ENCODE measurements around the gene G6PC3. TPM values are rescaled to one million over a fixed set of nuclear protein-coding genes. Genes with fewer than 3 reads are reported as not detected.
A peak's percentile ranks its signal among the peaks of the same experiment; 100 is the strongest.

G6PC3 gene
- polyA plus RNA-seq, 4 donors: 59.9 to 91.7 (median 73.9) TPM

DNA sequence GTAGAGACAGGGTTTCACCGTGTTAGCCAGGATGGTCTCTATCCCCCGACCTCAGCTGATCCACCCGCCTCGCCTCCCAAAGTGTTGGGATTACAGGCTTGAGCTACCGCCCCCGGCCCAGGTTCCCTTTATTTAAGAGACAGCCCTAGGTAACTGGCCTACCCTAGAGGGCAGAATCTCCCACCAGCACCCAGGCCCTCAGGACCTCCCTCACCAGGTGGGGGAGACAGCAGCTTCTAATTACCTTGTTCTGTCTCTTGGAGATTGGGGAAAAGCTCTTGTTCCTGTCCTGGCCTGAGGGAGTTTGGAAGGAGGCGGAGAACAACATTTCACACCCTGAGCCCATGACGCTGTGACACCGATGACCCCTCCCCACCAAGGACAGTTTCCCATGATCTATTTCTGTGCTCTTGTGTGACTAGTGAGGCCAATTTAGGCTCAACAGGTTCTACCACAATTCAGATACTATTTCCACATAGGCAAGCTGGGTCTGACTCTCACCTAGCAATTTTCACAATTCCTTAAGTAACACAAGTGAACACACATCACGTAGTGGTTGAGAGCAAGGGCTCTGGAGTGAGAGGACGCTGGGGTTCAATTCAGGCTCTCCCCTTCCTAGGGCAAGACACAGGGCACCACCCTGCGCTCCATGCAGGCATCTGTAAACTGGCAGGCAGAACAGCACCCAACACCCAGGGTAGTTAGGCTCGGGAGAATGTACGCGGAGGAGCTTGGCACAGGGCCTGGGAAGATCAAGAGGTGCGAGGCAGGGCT is 32.5 kb downstream of the G6PC3 start:
- DNase-seq (ENCODE audit: low read depth in 4 of 4, low spot score in 3 of 4): no peak

DNA sequence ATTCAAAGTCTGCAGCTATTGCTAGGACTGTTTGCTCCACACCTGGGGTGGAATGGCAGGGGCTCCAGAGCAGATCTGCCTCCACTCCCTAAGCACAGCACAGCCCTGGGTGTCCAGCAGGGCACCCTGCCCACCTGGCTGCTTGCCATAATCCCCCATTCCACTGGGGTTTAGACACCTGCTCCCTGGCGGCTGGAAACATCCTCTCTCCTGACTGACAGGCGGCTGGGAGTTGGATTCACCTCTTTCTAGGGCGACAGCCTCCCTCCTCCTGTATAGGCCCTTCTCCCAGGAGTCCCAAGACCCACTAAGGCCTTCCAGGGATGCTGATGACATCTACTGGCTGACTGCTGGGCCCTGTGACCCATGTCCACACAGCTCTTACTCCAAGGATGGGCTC is 34.9 kb downstream of the G6PC3 start:
- no peak for DNase-seq (ENCODE audit: low read depth in 4 of 4, low spot score in 3 of 4)

- no peak for DNase-seq (ENCODE audit: low read depth in 4 of 4, low spot score in 3 of 4)
Measured at GRCh38 chr17:44105941-44106340, 35.4 kb downstream of the G6PC3 start.

GRCh38 chr17:44106801-44107200 is 36.3 kb downstream of the G6PC3 start:
- DNase-seq (ENCODE audit: low read depth in 4 of 4, low spot score in 3 of 4): no peak

DNA sequence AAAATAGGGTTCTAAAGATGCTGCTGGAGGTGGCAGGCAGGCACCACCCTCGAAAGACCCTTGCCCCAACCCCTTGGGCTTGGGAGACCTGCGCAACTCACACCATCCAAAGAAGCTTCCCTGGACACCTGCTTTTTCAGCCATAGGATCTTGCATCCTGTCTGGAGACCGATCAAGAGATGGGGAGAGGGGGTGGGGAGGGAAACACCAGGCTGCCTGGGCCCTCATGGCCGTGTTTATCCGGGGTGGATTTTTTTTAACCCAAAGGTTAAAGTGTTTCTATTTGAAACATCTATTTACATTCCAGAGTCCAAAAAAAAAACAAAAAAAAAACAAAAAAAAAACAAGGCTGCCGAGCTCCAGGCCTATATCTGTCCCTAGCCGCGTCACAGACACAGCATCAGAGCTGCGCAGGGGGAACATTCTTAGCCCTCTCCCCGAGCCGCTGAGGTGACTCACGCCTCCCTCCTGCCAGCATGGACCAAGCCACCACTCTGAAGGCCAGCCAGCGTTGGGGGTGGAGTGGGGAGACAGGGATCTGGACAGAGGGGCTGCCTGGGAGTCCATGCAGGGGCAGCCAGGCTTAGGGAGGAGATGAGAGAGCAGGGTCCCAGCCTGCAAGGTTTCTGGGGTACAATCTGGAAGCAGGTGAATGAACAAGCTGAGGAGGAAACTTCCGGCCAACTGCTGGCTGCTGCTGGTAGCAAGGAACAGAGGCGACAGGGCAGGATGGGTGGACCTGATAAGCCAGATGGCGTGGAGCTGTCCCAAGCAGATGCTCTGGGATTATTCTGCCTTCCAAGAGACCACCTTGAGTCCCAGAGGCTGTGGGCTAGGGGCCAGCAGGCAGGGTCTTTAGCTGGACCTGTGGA is 38.1 kb downstream of the G6PC3 start:
- no peak for DNase-seq (ENCODE audit: low read depth in 4 of 4, low spot score in 3 of 4)

DNA sequence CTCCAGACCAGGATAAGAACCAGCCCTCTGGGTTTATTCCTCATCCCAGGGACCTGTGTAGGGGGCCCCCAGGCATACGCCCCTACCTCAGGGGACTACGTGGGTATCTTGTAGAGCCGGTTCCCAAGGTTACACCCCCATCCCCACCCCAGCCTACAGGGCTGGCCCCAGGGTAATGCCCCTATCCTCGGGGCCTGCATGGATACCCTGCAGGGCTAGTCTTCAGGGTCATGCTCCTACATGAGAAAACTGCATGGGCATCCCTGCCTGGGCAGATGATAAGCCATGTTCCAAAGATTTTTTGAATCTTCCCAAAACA is 38.7 kb downstream of the G6PC3 start:
- no peak for DNase-seq (ENCODE audit: low read depth in 4 of 4, low spot score in 3 of 4)

- no peak for DNase-seq (ENCODE audit: low read depth in 4 of 4, low spot score in 3 of 4)
Measured at GRCh38 chr17:44110011-44110686, 39.6 kb downstream of the G6PC3 start.

GRCh38 chr17:44110823-44111633 is 40.5 kb downstream of the G6PC3 start:
- DNase-seq (ENCODE audit: low read depth in 4 of 4, low spot score in 3 of 4): peak; percentile 78 to 87 (median 80)

- DNase-seq (ENCODE audit: low read depth in 4 of 4, low spot score in 3 of 4): no peak
Measured at GRCh38 chr17:44111777-44112176, 41.2 kb downstream of the G6PC3 start.

DNA sequence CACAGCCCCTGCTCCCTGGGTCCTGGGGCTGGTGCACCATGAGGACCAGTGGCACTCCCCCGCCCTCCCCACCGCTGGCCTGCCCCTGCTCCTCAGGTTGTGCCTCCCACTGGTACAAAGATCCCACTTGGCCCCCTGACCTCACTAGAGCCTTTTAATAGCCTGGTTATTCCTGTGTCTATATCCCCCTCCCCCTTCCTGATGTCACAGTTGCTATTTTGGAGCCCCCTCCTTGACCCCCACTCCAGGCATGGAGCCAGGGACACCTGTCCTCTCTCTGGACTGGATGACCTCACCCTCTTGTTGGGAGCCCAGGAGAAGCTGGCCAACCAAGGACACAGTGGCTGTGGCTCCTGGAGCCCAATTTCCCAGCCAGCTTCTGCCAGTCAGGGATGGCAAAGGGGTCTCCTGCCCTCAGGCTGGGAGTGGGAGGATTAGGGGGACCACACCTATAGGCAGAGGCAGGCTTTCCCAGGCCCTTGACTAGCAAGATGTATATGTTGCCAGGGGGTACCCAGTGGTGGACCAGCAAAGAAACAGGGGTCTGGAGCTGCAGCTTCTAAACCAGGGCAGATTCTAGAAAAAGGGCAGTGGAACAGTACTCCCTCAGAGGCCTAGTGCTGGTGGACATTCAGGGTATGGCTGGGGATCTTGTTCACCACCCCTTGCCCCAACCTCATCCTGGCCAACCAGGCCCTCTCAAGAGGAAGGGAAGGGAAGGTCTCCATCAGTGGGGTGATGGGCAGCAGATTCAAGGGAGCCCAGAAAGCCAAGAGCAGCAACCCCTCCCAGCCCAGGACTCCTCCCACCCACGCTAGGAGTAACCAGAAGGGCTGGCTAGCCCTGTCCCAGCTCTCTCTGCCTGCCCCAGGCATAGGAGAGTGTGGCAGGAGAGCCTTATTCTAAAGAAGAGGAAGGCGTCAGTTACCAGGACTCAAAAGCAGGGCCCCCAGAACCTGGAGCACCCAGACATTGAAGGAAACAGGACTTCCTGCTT is 42.0 kb downstream of the G6PC3 start:
- DNase-seq (ENCODE audit: low read depth in 4 of 4, low spot score in 3 of 4): no peak

GRCh38 chr17:44113382-44113781 is 42.8 kb downstream of the G6PC3 start:
- DNase-seq (ENCODE audit: low read depth in 4 of 4, low spot score in 3 of 4): no peak

DNA sequence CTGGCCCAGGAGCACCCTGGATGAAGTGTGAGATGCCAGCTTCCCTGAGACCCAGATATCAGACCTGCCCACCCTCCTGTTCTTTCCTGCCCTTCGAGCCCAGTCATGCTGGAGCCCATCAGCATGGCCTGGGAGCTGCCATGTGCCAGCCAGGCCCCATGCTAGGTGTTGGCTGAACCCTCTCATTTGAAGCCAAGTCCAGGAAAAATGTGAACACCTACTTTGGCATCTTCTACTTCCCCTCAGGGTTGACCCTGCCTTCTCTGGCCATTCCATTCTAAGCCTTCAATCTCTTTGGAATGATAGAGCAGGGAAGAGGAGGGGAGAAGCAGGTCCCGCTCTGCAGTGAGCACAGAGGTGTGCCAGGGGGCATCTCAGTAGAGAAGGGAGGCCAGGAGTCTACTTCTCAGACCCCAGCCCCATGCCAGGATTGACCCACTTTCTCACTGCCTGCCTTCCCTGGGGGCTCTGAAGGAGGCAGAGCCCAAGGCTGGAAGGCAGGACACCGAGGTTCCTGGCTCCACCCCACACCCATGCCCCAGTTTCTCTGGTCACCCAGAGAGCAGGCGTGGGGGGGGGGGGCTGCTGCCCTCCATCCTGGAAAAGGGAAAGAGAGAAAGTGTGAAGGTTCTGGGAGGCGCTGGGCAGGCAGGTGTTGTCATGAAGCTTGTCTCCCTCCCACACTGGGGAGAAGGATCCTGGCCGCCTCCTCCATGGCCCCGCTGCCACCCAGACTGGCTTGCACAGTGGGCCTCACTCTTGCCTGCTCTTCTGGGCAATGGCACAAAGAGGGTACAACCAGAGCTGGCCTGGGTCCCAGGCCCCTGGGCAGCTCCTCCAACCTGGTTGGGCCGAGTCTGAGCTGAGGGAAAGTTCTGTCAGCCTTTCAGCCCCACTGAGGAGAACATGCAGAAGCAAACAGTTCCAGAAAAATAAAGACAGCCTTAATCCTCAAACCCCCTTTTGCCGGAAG is 43.6 kb downstream of the G6PC3 start:
- no peak for DNase-seq (ENCODE audit: low read depth in 4 of 4, low spot score in 3 of 4)

DNA sequence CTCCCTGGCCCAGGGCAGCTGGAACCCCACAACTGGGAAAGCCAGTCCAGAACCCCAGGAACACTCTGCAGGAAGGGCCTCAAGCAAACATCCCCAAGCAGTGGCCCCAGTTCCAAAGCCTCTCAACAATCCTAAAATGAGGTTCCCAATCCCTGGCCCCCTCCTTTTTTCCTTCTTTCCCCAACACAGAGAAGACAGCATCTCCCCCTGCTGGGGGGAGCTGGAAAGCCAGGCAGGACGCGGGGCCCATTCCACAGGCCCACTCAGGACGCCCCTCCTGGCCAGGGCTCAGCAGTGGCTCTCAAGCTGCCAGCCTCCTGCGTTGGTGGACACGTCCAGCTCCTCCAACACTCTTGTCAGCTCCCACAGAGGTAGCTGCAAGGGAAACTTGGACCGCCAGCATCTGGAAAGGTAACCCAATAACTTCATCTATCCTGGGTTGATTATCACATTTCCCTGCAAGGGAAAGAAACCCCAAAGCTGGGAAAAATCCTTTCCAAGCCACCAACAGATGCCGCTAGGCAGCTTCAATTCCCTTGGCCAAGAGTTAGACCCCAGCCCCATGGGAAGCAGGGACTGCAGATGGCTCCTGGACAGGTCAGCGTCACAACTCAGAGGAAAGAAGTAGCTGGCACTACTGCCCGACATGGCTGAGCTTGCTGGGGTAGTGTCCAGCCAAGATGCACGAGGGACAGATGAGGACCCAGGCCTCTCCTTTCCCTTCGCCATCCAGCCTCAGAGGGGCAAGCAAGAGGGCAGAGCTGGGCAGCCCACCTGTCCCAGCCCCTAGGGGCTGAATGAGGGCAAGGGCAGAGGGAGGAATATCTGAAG is 45.3 kb downstream of the G6PC3 start:
- no peak for DNase-seq (ENCODE audit: low read depth in 4 of 4, low spot score in 3 of 4)

DNA sequence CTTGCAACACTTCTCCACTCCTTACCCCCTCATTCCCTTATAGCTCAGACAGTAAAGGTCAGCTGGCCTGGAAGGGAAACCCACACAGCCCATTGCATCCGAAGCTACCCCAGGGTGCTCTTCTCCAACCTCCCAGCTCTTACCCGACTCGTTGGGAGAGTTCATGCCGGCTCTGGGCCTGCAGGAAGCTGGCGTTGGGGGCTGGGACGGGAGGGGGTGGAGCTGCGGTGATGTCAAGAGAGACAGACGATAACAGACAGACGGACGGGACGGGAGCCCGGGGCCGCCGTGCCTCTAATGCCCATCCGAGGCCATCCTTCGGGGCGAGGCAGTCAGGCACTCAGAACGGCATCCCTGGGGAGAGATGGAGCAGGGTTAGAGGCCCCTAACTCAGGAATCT is 46.8 kb downstream of the G6PC3 start:
- DNase-seq (ENCODE audit: low read depth in 4 of 4, low spot score in 3 of 4): no peak

DNA sequence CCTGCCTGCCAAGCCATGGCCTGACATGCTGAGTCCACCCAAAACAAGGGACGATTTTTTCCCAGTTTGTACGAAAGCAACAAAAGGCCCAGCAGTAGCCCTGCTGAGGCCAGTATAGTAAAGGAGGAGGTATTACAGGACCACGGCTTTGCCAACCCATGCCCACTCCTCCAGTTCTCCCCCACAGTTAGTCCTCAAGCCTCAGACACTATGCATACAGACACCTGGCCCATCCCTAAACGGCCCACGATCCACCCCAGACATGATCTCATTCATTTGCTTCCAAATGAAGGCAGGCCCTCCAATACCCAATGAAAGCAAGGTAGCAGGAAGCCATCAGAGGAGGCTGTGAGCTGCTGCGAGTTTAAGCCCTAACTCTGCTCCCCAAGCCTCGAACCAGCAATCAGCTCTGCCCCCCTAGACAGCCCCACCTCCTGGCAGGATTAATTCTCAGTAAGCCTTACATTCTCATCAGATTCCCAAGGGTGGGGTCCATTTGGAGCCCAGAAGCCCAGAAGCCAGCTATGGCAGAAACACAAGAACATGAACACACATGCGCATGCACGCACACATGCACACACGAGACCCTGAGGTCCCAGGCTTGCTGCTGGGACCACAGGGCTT is 48.0 kb downstream of the G6PC3 start:
- DNase-seq (ENCODE audit: low read depth in 4 of 4, low spot score in 3 of 4): no peak

DNA sequence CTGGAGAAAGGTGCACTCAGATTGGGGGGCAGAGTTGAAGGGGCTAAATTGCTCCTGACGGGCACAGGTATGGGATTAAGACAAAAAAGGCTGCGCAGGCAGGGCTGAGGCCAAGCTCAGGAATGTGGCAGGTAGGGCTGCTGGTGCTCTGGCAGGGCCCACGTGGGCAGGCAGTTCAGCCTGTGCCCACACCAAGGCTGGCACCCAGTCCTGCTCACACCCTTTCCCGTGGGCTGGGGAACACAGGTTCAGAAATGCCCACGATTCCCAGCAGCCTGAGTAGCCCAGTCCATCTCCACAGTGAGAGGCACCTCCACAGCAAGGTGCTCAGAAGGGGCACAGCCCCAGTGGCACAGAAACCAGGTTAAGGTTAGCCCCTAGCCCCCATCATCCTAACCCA is 48.5 kb downstream of the G6PC3 start:
- DNase-seq (ENCODE audit: low read depth in 4 of 4, low spot score in 3 of 4): no peak

- DNase-seq (ENCODE audit: low read depth in 4 of 4, low spot score in 3 of 4): no peak
Measured at GRCh38 chr17:44119798-44120197, 49.3 kb downstream of the G6PC3 start.

Measured in left renal pelvis (tissue), 4 donors.